ENCODE data around the gene SLC25A45.

Gene SLC25A45

GRCh38 chr11:65377036-65377435, 5.4 kb downstream of the SLC25A45 start:
- Histone ChIP-seq H3F3A (ENCODE audit: low read depth) (no peaks in the 10 kb centered on the region), H3K9ac (ENCODE audit: low read depth, low read length, poor library complexity, severe bottlenecking) (no peak overlapping the region), H3K36me3 (ENCODE audit: insufficient read depth, low read length) (no peaks in the 10 kb centered on the region), H3K9me2 (replicated peaks; ENCODE audit: low read depth, low read length) (no peaks in the 10 kb centered on the region), H2AFZ (ENCODE audit: low read length) (no peak overlapping the region), H3K9me3 (ENCODE audit: insufficient read depth, low read depth, low read length) (no peaks in the 10 kb centered on the region), H3K4me1 (ENCODE audit: insufficient read depth, low read length, poor library complexity, severe bottlenecking) (peaks cover 15% of the 10 kb centered on the region), H3K79me2 (ENCODE audit: insufficient read depth, low read length) (peaks cover 11% of the 10 kb centered on the region; the same call in 1 of the 2 replicates), H3K4me3 (ENCODE audit: low read length, poor library complexity, severe bottlenecking) (no peak overlapping the region), H3K4me2 (ENCODE audit: low read depth, low read length, poor library complexity, severe bottlenecking) (no peak overlapping the region), H4K20me1 (ENCODE audit: insufficient read depth, low read length, poor library complexity, severe bottlenecking) (no peaks in the 10 kb centered on the region), H3K27me3 (ENCODE audit: insufficient read depth, low read length, poor library complexity, severe bottlenecking) (no peaks in the 10 kb centered on the region)
- no peak for TF ChIP-seq EZH2phosphoT487 (IDR thresholded peaks at IDR 0.05; ENCODE audit: borderline replicate concordance)
- no peak for TF ChIP-seq CTCF (conservative IDR thresholded peaks at IDR 0.05; ENCODE audit: low read length)

- peaks cover 11% of the 10 kb centered on the region; the same call in 1 of the 2 replicates for H3K79me2 ChIP-seq (ENCODE audit: insufficient read depth, low read length)
- no peaks in the 10 kb centered on the region for H3K27me3 ChIP-seq (ENCODE audit: insufficient read depth, low read length, poor library complexity, severe bottlenecking)
- no peaks in the 10 kb centered on the region for H3F3A ChIP-seq (ENCODE audit: low read depth)
- peaks cover 17% of the 10 kb centered on the region for H3K4me1 ChIP-seq (ENCODE audit: insufficient read depth, low read length, poor library complexity, severe bottlenecking)
- H3K9me2 ChIP-seq (replicated peaks; ENCODE audit: low read depth, low read length) = no peaks in the 10 kb centered on the region
- H4K20me1 ChIP-seq (ENCODE audit: insufficient read depth, low read length, poor library complexity, severe bottlenecking) = no peaks in the 10 kb centered on the region
- no peak overlapping the region for H3K4me3 ChIP-seq (ENCODE audit: low read length, poor library complexity, severe bottlenecking)
- TF ChIP-seq EZH2phosphoT487 (IDR thresholded peaks at IDR 0.05; ENCODE audit: borderline replicate concordance) (no peak), CTCF (conservative IDR thresholded peaks at IDR 0.05; ENCODE audit: low read length) (no peak)
- H3K9ac ChIP-seq (ENCODE audit: low read depth, low read length, poor library complexity, severe bottlenecking) = no peak overlapping the region
- H3K36me3 ChIP-seq (ENCODE audit: insufficient read depth, low read length) = no peaks in the 10 kb centered on the region
- no peaks in the 10 kb centered on the region for H3K9me3 ChIP-seq (ENCODE audit: insufficient read depth, low read depth, low read length)
- no peak overlapping the region for H3K4me2 ChIP-seq (ENCODE audit: low read depth, low read length, poor library complexity, severe bottlenecking)
- no peak overlapping the region for H2AFZ ChIP-seq (ENCODE audit: low read length)
Observed at GRCh38 chr11:65376138-65376713, 6.2 kb downstream of the SLC25A45 start.

GRCh38 chr11:65375012-65375411, 7.4 kb downstream of the SLC25A45 start:
- peaks cover 12% of the 10 kb centered on the region for H3K4me1 ChIP-seq (ENCODE audit: insufficient read depth, low read length, poor library complexity, severe bottlenecking)
- no peaks in the 10 kb centered on the region for H3K9me3 ChIP-seq (ENCODE audit: insufficient read depth, low read depth, low read length)
- no peaks in the 10 kb centered on the region for H4K20me1 ChIP-seq (ENCODE audit: insufficient read depth, low read length, poor library complexity, severe bottlenecking)
- H3K27me3 ChIP-seq (ENCODE audit: insufficient read depth, low read length, poor library complexity, severe bottlenecking) = no peaks in the 10 kb centered on the region
- no peak overlapping the region for H3K4me2 ChIP-seq (ENCODE audit: low read depth, low read length, poor library complexity, severe bottlenecking)
- no peaks in the 10 kb centered on the region for H3K9me2 ChIP-seq (replicated peaks; ENCODE audit: low read depth, low read length)
- H3F3A ChIP-seq (ENCODE audit: low read depth) = no peaks in the 10 kb centered on the region
- H3K36me3 ChIP-seq (ENCODE audit: insufficient read depth, low read length) = no peaks in the 10 kb centered on the region
- no peak overlapping the region for H2AFZ ChIP-seq (ENCODE audit: low read length)
- H3K79me2 ChIP-seq (ENCODE audit: insufficient read depth, low read length) = no peaks in the 10 kb centered on the region; the same call in 1 of the 2 replicates
- H3K9ac ChIP-seq (ENCODE audit: low read depth, low read length, poor library complexity, severe bottlenecking) = no peak overlapping the region
- TF ChIP-seq CTCF (conservative IDR thresholded peaks at IDR 0.05; ENCODE audit: low read length) = no peak
- TF ChIP-seq EZH2phosphoT487 (IDR thresholded peaks at IDR 0.05; ENCODE audit: borderline replicate concordance) = no peak
- no peak overlapping the region for H3K4me3 ChIP-seq (ENCODE audit: low read length, poor library complexity, severe bottlenecking)
